Measurements from ENCODE around the gene TMEM244.

The TMEM244 gene

DNA sequence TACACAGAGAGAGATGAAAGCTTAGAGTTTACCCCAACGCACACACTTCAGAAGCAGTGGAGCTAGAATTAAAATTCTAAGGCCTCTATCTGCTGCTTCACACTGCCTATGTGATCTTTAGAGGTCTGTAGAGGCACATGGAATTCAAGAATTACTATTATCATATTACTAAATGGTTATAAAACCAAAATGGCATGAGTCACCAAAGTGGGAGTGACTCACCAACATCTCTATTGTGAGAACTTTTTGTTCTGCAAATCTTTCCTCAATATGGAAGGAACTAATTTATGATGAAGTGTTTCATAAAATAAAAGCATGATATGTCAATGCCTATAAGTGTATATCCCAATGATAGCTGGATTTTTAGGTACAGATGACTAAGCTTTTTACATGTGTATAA is 28.5 kb upstream of the TMEM244 start:
- ATAC-seq (ENCODE audit: insufficient read depth, low read depth): no peak
- Histone ChIP-seq H3K79me2 (ENCODE audit: insufficient read depth, low read length) (no peaks in the 10 kb centered on the region), H3K27me3 (ENCODE audit: insufficient read depth, low read length, poor library complexity) (peaks cover 3% of the 10 kb centered on the region), H4K20me1 (ENCODE audit: insufficient read depth, low read length) (no peaks in the 10 kb centered on the region), H3K4me2 (ENCODE audit: insufficient read depth, low read length) (no peak overlapping the region), H3K4me1 (ENCODE audit: insufficient read depth, low read length) (no peaks in the 10 kb centered on the region), H3K36me3 (ENCODE audit: insufficient read depth, low read length) (no peaks in the 10 kb centered on the region), H3K9ac (ENCODE audit: low read depth, low read length) (no peak overlapping the region), H3K4me3 (ENCODE audit: low read depth in 1 of 2, low read length in 2 of 2) (no peak overlapping the region), H2AFZ (ENCODE audit: low read depth, low read length) (no peak overlapping the region), H3K9me3 (ENCODE audit: insufficient read depth, low read length, severe bottlenecking) (no peaks in the 10 kb centered on the region), H3K27ac (ENCODE audit: low read length) (no peak overlapping the region)
- DNase-seq: no peak
- TF ChIP-seq, protein P1, sequence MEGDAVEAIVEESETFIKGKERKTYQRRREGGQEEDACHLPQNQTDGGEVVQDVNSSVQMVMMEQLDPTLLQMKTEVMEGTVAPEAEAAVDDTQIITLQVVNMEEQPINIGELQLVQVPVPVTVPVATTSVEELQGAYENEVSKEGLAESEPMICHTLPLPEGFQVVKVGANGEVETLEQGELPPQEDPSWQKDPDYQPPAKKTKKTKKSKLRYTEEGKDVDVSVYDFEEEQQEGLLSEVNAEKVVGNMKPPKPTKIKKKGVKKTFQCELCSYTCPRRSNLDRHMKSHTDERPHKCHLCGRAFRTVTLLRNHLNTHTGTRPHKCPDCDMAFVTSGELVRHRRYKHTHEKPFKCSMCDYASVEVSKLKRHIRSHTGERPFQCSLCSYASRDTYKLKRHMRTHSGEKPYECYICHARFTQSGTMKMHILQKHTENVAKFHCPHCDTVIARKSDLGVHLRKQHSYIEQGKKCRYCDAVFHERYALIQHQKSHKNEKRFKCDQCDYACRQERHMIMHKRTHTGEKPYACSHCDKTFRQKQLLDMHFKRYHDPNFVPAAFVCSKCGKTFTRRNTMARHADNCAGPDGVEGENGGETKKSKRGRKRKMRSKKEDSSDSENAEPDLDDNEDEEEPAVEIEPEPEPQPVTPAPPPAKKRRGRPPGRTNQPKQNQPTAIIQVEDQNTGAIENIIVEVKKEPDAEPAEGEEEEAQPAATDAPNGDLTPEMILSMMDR (IDR thresholded peaks at IDR 0.05; ENCODE audit: borderline replicate concordance, extremely low read depth, low read length, poor library complexity, severe bottlenecking): no peak
- no peak for TF ChIP-seq EZH2 (IDR thresholded peaks at IDR 0.05; ENCODE audit: borderline replicate concordance, low read depth, low read length, severe bottlenecking)

DNA sequence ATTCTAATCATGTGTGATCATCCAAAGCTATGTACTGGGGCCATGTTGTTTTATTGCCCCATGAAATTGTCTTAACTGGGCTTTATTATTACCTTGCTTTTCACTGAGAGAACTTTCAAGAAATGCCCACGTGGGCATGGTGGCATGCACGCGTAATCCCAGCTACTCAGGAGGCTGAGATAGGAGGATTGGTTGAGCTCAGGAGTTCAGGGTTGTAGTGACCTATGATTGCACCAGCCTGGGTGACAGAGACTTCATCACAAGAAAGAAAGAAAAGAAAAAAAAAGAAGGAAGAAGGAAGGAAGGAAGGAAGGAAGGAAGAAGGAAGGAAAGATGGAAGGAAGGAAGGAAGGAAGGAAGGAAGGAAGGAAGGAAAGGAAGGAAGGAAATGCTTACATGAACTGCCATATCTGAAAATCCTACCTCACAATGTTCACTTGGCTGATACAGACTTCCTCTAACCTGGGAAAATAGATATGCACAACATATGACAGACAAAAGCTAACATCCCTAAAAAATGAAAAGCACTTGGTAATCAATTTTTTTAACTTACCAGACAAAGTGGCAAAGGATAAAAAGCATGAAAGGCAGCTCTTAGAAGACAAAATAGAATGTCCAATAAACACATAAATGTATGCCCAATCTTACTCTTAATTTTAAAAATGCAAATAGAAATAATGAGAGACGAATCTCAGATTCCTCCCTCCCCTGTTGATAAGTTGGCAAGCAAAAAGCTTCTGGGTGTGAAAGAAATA is 25.5 kb upstream of the TMEM244 start:
- H3K79me2 ChIP-seq (ENCODE audit: insufficient read depth, low read length): no peaks in the 10 kb centered on the region
- no peaks in the 10 kb centered on the region for H3K36me3 ChIP-seq (ENCODE audit: insufficient read depth, low read length)
- no peak for ATAC-seq (ENCODE audit: insufficient read depth, low read depth)
- H3K27ac ChIP-seq (ENCODE audit: low read length): no peak overlapping the region
- H2AFZ ChIP-seq (ENCODE audit: low read depth, low read length): no peak overlapping the region
- peaks cover 8% of the 10 kb centered on the region for H3K27me3 ChIP-seq (ENCODE audit: insufficient read depth, low read length, poor library complexity)
- H3K9me3 ChIP-seq (ENCODE audit: insufficient read depth, low read length, severe bottlenecking): no peaks in the 10 kb centered on the region
- H3K9ac ChIP-seq (ENCODE audit: low read depth, low read length): no peak overlapping the region
- no peak overlapping the region for H3K4me2 ChIP-seq (ENCODE audit: insufficient read depth, low read length)
- H3K4me3 ChIP-seq (ENCODE audit: low read depth in 1 of 2, low read length in 2 of 2): no peak overlapping the region
- no peak for TF ChIP-seq EZH2 (IDR thresholded peaks at IDR 0.05; ENCODE audit: borderline replicate concordance, low read depth, low read length, severe bottlenecking)
- TF ChIP-seq, protein P1 (IDR thresholded peaks at IDR 0.05; ENCODE audit: borderline replicate concordance, extremely low read depth, low read length, poor library complexity, severe bottlenecking): no peak
- H4K20me1 ChIP-seq (ENCODE audit: insufficient read depth, low read length): no peaks in the 10 kb centered on the region
- no peak for DNase-seq
- no peaks in the 10 kb centered on the region for H3K4me1 ChIP-seq (ENCODE audit: insufficient read depth, low read length)

DNA sequence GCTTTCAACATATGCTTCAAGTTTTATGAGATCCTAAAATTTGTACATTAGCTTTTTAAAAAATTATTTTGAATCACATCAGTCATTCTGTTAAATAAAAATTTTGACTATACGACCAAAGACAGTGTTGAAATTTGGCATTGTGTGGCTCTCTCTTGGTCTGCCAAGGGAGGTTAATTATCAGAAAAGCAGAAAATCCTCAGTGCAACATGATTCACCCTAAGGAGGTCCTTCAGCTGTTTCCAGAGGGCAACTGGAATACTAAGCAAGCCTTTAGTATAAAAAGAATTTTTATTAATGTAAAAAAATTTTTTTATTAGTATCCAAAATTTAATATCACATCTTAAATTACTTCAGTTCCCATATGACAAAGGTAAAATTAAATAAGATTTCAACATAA is 23.1 kb upstream of the TMEM244 start:
- H3K27ac ChIP-seq (ENCODE audit: low read length): no peak overlapping the region
- no peaks in the 10 kb centered on the region for H3K4me1 ChIP-seq (ENCODE audit: insufficient read depth, low read length)
- ATAC-seq (ENCODE audit: insufficient read depth, low read depth): no peak
- no peak overlapping the region for H2AFZ ChIP-seq (ENCODE audit: low read depth, low read length)
- H3K36me3 ChIP-seq (ENCODE audit: insufficient read depth, low read length): no peaks in the 10 kb centered on the region
- no peaks in the 10 kb centered on the region for H3K9me3 ChIP-seq (ENCODE audit: insufficient read depth, low read length, severe bottlenecking)
- no peak overlapping the region for H3K9ac ChIP-seq (ENCODE audit: low read depth, low read length)
- H3K27me3 ChIP-seq (ENCODE audit: insufficient read depth, low read length, poor library complexity): peaks cover 5% of the 10 kb centered on the region
- DNase-seq: no peak
- H3K79me2 ChIP-seq (ENCODE audit: insufficient read depth, low read length): no peaks in the 10 kb centered on the region
- no peaks in the 10 kb centered on the region for H4K20me1 ChIP-seq (ENCODE audit: insufficient read depth, low read length)
- no peak overlapping the region for H3K4me3 ChIP-seq (ENCODE audit: low read depth in 1 of 2, low read length in 2 of 2)
- no peak for TF ChIP-seq EZH2 (IDR thresholded peaks at IDR 0.05; ENCODE audit: borderline replicate concordance, low read depth, low read length, severe bottlenecking)
- TF ChIP-seq, protein P1 (IDR thresholded peaks at IDR 0.05; ENCODE audit: borderline replicate concordance, extremely low read depth, low read length, poor library complexity, severe bottlenecking): no peak
- no peak overlapping the region for H3K4me2 ChIP-seq (ENCODE audit: insufficient read depth, low read length)
